ENCODE data around the gene EXOC3. TPM values are rescaled to one million over a fixed set of nuclear protein-coding genes. Genes with fewer than 3 reads are reported as not detected.
A peak's percentile ranks its signal among the peaks of the same experiment; 100 is the strongest.

Gene EXOC3
- total and polyA plus RNA-seq, 2 of the 8 experiments (the other 6 are each of a cell fraction or from before 2014, with no cell fraction given), result 14.4 to 30.0 TPM

DNA sequence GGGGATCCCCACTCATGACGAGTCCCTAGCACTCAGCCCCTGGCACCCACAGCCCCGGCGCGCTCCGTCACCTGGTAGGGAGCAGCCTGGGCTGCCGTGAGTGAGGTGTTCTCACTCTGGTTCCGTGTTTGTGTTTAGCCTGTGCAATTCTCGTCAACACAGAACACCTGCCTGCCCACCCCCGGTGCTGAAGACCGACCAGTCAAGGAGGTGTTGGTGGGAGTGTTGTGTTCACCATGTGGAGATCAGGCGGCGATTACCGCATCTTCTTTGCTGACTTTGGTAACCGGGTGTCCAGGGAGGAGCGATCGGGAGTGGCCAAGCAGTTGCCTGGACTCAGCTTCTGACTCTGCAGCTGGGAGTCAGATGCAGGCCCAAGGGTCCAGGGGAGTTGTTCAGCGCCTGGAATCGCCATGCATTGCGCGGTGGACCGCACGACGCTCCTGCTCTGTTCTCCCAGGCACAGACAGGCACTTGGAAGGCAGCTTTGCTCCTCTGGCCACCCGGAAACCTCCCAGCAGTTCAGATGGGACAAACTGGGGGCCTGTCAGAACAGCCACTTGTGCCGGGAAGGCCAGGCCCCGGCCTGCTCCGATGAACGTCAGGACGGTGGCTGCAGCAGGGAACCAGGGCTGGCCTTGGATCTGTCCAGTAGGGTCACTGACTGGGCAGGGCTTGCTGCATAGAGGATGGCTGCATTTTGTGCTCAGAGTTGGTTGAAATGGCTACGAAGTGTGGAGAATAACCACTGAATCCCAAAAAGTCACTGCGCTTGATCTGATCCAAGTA lies 28.2 kb downstream of the EXOC3 start:
- FAIRE-seq (no peak), DNase-seq (ENCODE audit: low read depth in 1 of 2, low spot score in 2 of 2) (no peak)
- H3K23ac ChIP-seq (ENCODE audit: insufficient read length), result no peak overlapping the region
- no peaks in the 10 kb centered on the region for H3K9me3 ChIP-seq (ENCODE audit: insufficient read depth in 2 of 2, low read depth in 1 of 2, low read length in 1 of 2)
- no peak overlapping the region for H4K91ac ChIP-seq (replicated peaks; ENCODE audit: insufficient read length, low read length)
- H2BK120ac ChIP-seq (replicated peaks; ENCODE audit: low read depth, low read length), result no peak overlapping the region
- H3K4me3 ChIP-seq (ENCODE audit: extremely low read depth in 1 of 4, insufficient read depth in 2 of 4, low read depth in 3 of 4, low read length in 4 of 4), result no peak overlapping the region
- H3K4ac ChIP-seq (replicated peaks; ENCODE audit: insufficient read length, low read depth, low read length), result no peak overlapping the region
- no peak overlapping the region for H2BK5ac ChIP-seq (ENCODE audit: low read depth, low read length)
- H3K27ac ChIP-seq (ENCODE audit: low read depth, low read length), result no peak overlapping the region
- H3K4me1 ChIP-seq (replicated peaks in 1 of 4; ENCODE audit: control insufficient read depth in 3 of 4, insufficient read depth in 4 of 4, low read length in 3 of 4), result peaks cover 0 to 11% (median 6%) of the 10 kb centered on the region in 4 experiments; a peak in 4 of 7 replicates
- no peak overlapping the region for H2BK20ac ChIP-seq (ENCODE audit: low read length)
- no peak overlapping the region for H3K18ac ChIP-seq (ENCODE audit: extremely low read depth, low read length)
- H4K8ac ChIP-seq (ENCODE audit: extremely low read depth, insufficient read depth, low read length), result no peak overlapping the region
- H3K36me3 ChIP-seq (ENCODE audit: control insufficient read depth in 2 of 4, insufficient read depth in 4 of 4, low read length in 3 of 4), result 0 out of 8 replicates have a peak, but pooled peaks cover 0 to 2% (median 0%) of the 10 kb centered on the region in 4 experiments
- no peak overlapping the region for H4K5ac ChIP-seq (ENCODE audit: insufficient read length, low read depth, low read length)
- peak overlapping the region in 1 of 2 experiments; percentile 44; a peak in 2 of 4 replicates for H3K4me2 ChIP-seq (ENCODE audit: insufficient read depth in 1 of 2, low read depth in 2 of 2, low read length in 2 of 2)
- H3K79me1 ChIP-seq (ENCODE audit: low read depth, low read length), result no peaks in the 10 kb centered on the region; the same call in 1 of the 2 replicates
- no peak overlapping the region for H2AFZ ChIP-seq (ENCODE audit: low read length)
- CTCF ChIA-PET (ENCODE audit: partially characterized antibody), result interaction anchor here (0.9 to 1.4 kb wide), 4 partner anchors 25 to 101 kb away, joined by 3 to 5 read pairs (median 3); no protein-coding TSS in a partner anchor
- H4K20me1 ChIP-seq (replicated peaks in 1 of 2; ENCODE audit: control insufficient read depth in 1 of 2, insufficient read depth in 2 of 2, low read length in 2 of 2), result peaks cover 0 to 18% of the 10 kb centered on the region in 2 experiments
- no peaks in the 10 kb centered on the region for H3K79me2 ChIP-seq (ENCODE audit: control insufficient read depth in 1 of 2, insufficient read depth in 2 of 2, low read length in 2 of 2)
- POLR2A ChIA-PET (ENCODE audit: partially characterized antibody), result interaction anchor here (1.1 to 1.8 kb wide), 4 partner anchors 11 to 379 kb away, joined by 3 to 6 read pairs (median 4); partner anchors contain the start of gene ZDHHC11
- H2AK5ac ChIP-seq (ENCODE audit: low read depth, low read length), result no peak overlapping the region
- no peak overlapping the region for H2BK12ac ChIP-seq (ENCODE audit: low read depth, low read length)
- H3K14ac ChIP-seq (ENCODE audit: insufficient read length), result no peak overlapping the region
- H3K9ac ChIP-seq (replicated peaks in 1 of 4; ENCODE audit: extremely low read depth in 1 of 4, low read depth in 3 of 4, low read length in 3 of 4), result no peak overlapping the region; a peak in 2 of 7 replicates
- WGBS, 2 experiments (ENCODE audit: extremely low coverage in 1 of 2, insufficient coverage in 1 of 2, insufficient read length in 1 of 2, insufficient replicate concordance in 2 of 2, low coverage in 1 of 2, low lambda C conversion rate in 2 of 2, missing lambda C conversion rate in 1 of 2), result 93% methylated on average over 31 of the region's 31 CpGs; no CpG with 5 or more reads in 1 of the 2 experiments
- no peak for TF ChIP-seq CBX5 (IDR thresholded peaks at IDR 0.05; ENCODE audit: low read depth, low read length)
- H2BK15ac ChIP-seq (ENCODE audit: low read length), result no peak overlapping the region
- H3K27me3 ChIP-seq (replicated peaks in 1 of 4; ENCODE audit: control insufficient read depth in 3 of 4, extremely low read depth in 1 of 4, insufficient read depth in 3 of 4, low read length in 3 of 4), result peaks cover 13 to 27% (median 21%) of the 10 kb centered on the region in 4 experiments
- peaks cover 15% of the 10 kb centered on the region; the same call in 1 of the 2 replicates for H3K23me2 ChIP-seq (ENCODE audit: low read depth, low read length)
- H3K56ac ChIP-seq (replicated peaks; ENCODE audit: insufficient read length, low read depth, low read length), result no peak overlapping the region
